ENCODE measurements around the gene CLCF1.
"Not testable (repeated sequence)": the region's sequence is repeated elsewhere in the genome, so short reads cannot be mapped to it uniquely, and the experiment has no call there.

CLCF1 gene

GRCh38 chr11:67345247-67345919 is 28.0 kb downstream of the CLCF1 start:
- DNase-seq (ENCODE audit: extremely low read depth in 1 of 2, low read depth in 1 of 2) = no peak

- no peak for DNase-seq (ENCODE audit: extremely low read depth in 1 of 2, low read depth in 1 of 2)
Measured at GRCh38 chr11:67344264-67344663, 29.1 kb downstream of the CLCF1 start.

GRCh38 chr11:67337257-67337656 is 36.1 kb downstream of the CLCF1 start:
- DNase-seq (ENCODE audit: extremely low read depth in 1 of 2, low read depth in 1 of 2) = no peak

GRCh38 chr11:67332081-67332691 is 41.2 kb downstream of the CLCF1 start:
- no peak for DNase-seq (ENCODE audit: extremely low read depth in 1 of 2, low read depth in 1 of 2)

GRCh38 chr11:67323526-67323925 is 49.9 kb downstream of the CLCF1 start:
- no peak for DNase-seq (ENCODE audit: extremely low read depth in 1 of 2, low read depth in 1 of 2)

GRCh38 chr11:67322049-67322448 is 51.3 kb downstream of the CLCF1 start:
- no peak for DNase-seq (ENCODE audit: extremely low read depth in 1 of 2, low read depth in 1 of 2)

GRCh38 chr11:67321313-67321871 is 52.0 kb downstream of the CLCF1 start:
- no peak for DNase-seq (ENCODE audit: extremely low read depth in 1 of 2, low read depth in 1 of 2)

- no peak for DNase-seq (ENCODE audit: extremely low read depth in 1 of 2, low read depth in 1 of 2)
Measured at GRCh38 chr11:67320691-67321090, 52.7 kb downstream of the CLCF1 start.

- DNase-seq (ENCODE audit: extremely low read depth in 1 of 2, low read depth in 1 of 2) = no peak
Measured at GRCh38 chr11:67320011-67320410, 53.4 kb downstream of the CLCF1 start.

GRCh38 chr11:67318876-67319275 is 54.5 kb downstream of the CLCF1 start:
- DNase-seq (ENCODE audit: extremely low read depth in 1 of 2, low read depth in 1 of 2) = not testable (repeated sequence)

- DNase-seq (ENCODE audit: extremely low read depth in 1 of 2, low read depth in 1 of 2) = no peak
Measured at GRCh38 chr11:67317888-67318555, 55.4 kb downstream of the CLCF1 start.

- peak; percentile 94 to 98 for DNase-seq (ENCODE audit: extremely low read depth in 1 of 2, low read depth in 1 of 2)
Measured at GRCh38 chr11:67317205-67317887, 56.1 kb downstream of the CLCF1 start.

GRCh38 chr11:67316882-67317204 is 56.6 kb downstream of the CLCF1 start:
- DNase-seq (ENCODE audit: extremely low read depth in 1 of 2, low read depth in 1 of 2) = no peak

GRCh38 chr11:67315325-67315909 is 58.0 kb downstream of the CLCF1 start:
- DNase-seq (ENCODE audit: extremely low read depth in 1 of 2, low read depth in 1 of 2) = no peak

GRCh38 chr11:67314218-67314617 is 59.2 kb downstream of the CLCF1 start:
- DNase-seq (ENCODE audit: extremely low read depth in 1 of 2, low read depth in 1 of 2) = no peak
